HG03521 (cell line): ENCODE results near the gene PYURF.

Source experiments
- ATAC-seq: cut with Tn5 transposase; IDR thresholded peaks from one replicate; pipeline ENCODE4 v1.9.1; 2021; ENCODE audit warnings: mild to moderate bottlenecking, moderate library complexity; ENCODE audit not compliant: unreplicated experiment

Gene PYURF

GRCh38 chr4:88514557-88515511 lies 8.7 kb downstream of the PYURF start:
- no peak for ATAC-seq

- no peak for ATAC-seq
These were observed 12.3 kb downstream of the PYURF start for GRCh38 chr4:88511236-88511635.

DNA sequence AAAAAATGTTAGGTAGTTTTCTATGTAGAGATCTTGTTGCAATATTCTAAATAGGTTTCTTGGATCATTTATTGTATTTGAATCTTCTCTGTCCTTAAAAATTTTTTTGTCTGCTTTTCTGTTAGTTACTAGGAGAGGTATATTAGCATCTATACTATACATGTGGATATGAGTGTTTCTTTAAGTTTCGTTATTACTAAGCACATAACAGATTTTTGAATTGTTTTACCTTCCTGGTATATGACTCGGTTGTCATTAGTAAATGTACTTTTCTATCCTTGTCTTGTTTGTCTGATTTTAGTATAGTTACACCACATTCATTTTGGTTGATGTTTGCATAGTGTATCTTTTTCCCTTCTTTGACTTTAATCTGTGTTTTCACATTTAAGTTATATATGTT lies 20.2 kb downstream of the PYURF start:
- ATAC-seq, result no peak

- no peak for ATAC-seq
These were observed 25.6 kb downstream of the PYURF start for GRCh38 chr4:88497859-88498409.

DNA sequence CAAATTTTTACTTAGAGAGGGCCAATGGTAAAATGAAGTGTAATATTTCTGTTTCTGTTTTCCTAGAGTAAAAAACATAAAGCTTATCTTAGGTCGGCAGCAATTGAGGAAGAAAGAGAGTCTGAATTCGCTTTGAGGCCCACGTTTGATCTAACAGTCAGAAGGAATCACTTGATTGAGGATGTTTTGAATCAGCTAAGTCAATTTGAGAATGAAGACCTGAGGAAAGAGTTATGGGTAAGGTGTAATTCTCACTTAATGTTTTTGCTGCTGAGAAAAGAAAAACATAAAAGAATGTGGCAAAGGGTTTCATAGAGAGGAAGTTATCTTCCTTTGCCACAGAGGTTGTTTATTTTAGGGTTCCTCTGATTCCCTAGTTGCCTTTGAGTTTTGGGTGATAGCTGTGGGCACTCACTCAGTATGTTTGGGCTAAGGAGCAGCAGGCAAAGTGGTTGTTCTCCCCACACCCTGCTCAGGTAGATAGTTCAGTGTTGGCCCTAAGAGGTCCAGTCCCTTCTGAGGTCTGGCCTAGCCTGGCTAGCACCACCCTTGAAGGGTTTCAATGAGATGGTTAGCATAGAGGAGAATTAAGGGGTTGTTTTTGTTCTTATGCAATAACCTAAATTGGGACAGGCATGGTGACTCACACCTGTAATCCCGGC lies 34.3 kb downstream of the PYURF start:
- no peak for ATAC-seq

DNA sequence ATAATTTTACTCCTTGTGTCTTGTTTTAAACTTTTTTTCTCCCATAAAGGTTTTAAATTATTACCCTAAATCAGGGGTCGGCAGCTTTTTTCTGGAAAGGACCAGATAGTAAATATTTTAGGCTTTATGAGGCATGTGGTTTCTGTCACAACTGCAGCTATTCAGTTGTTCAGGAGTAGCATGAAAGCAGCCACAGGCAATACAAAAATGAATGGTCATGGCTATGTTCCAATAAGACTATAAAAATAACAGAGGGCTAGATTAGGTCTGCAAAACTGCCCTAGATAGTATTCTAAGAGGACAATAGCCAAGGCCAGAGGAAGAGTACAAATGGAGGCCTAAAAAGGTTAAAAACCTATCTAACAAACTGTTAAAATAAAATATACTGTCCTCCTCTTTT lies 42.0 kb downstream of the PYURF start:
- no peak for ATAC-seq

DNA sequence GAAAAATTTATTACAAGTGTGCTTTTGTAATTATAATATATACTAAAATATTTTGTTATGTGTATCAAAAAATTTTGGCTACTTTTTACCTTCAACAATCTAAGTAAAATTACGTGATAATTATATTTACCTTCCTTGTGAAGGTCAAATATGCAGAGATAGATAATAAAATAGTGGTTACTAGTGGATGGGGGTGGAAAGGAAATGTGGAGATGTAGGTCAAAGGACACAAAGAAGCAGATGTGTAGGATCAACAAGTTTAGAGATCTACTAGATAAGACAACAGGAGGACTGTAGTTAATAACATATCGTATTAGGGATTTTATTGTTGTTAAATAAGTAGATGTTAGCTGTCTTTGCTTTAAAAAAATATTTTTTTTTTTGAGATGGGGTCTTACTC lies 45.3 kb downstream of the PYURF start:
- ATAC-seq, result no peak

DNA sequence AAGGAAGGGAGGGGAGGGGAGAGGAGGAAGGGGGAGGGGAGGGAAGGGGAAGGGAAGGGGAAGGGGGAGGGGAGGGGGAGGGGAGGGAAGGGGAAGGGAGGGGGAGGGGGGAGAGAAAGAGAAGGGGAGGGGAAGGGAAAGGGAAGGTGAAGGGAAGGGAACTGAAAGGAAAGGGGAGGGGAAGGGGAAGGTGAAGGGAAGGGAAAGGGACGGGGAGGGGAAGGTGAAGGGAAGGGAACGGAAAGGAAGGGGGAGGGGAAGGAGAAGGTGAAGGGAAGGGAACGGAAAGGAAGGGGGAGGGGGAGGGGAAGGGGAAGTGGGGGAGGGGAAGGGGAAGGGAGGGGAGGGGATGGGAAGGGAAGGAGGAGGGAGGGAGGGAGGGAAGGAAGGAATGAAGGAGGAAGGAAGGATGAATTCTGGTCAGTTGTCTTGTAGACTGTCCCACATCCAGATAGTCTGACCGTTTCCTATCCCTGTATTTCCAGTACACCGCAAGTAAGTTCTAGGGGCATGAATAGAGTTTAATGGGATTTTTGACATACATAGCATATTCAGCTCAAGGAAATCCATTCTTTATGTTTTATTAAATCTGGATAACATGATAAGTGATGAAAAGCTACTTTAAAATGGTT lies 46.2 kb downstream of the PYURF start:
- no peak for ATAC-seq
